GM18502 (cell line): ENCODE measurements around the gene CIITA.

ENCODE experiments used
- ATAC-seq: cut with Tn5 transposase; IDR thresholded peaks from one replicate; pipeline ENCODE4 v1.9.1; 2021; ENCODE audit warnings: mild to moderate bottlenecking; ENCODE audit not compliant: unreplicated experiment, poor library complexity

CIITA gene

GRCh38 chr16:10932959-10933710, 56.1 kb downstream of the CIITA start:
- no peak for ATAC-seq

DNA sequence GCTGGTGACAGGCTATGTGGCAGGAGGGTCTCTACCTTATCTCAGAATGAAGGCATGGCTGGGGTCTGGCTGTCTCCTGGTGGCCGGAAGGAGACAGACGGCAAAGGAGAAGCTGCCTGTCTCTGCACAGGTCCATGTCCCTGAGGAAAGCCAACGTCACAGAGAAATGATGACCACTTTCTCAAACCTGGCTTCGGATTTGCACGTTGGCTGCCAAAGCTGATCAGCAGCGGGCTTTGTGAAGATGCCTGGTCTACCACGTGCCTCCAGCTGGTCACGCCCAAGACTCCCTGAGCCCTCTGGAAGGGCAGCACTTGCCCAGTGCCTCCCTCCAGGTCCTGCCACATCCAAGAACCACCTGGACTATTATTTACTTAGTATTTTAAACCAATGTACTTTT, 56.9 kb downstream of the CIITA start:
- no peak for ATAC-seq

DNA sequence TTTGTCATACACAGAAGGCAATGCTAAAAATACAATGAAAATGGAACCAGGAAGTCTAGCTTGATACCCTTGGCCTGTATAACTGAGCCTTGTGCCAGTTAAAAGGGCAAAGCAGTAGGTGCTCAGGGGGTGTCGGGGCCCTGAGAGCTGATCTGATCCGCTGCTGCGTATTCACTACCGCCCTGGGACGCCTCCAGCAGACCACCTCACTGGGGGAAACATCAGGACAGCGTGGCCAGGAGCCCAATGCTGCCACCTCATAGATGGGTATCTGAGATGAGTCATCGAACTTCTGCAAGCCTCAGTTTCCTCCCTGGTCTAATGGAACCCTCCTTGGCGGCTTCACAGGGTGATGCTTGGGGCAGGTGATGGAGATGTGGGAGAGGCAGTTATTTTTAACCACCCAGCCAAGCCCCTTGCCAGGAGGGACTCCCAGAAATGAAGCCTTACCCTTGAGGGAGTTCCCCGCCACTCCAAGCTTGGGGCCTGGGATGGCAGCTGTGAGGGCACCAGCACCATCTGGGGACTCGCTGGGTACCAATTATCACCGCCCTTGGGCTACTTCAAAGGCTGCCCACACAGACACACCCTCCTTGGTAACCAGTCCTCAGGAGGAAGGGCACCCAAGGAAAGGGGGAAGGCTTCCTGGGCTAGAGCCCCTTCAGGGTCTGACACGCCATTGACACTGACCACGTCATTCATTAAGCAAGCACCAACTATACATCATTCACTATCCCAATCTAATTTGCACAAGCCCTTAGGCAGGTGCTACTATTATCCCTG, 57.5 kb downstream of the CIITA start:
- no peak for ATAC-seq

DNA sequence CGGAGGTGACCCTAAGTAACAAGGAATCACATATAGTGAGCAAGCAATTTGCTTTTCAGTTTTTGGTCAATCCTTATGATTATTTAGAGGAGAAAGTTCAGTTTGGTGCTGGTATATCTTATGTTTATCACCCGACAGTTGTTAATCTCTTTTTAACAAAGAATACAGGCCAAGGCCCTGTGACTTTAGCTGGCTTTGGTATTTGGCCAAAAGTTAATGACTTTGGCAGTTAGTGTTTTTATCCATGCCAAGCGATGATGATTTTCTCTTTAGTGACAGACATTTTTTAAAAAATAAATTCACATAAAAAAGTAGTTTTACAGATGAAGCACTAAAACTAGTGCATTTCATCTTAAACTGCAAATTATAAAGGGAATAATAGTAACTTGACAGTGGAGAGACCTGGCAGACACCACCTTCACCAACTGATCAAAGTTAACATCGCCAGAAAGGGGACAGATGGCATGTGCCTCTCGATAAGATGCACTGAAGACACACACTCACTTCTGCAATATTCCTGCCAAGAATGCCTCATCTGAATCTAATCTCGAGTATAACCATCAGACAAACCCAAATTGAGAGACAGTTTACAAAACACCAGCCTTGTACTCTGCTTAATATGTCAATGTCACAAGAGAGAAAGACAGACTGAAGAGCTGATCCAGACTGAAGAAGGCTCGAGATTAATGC, 58.4 kb downstream of the CIITA start:
- ATAC-seq = no peak

DNA sequence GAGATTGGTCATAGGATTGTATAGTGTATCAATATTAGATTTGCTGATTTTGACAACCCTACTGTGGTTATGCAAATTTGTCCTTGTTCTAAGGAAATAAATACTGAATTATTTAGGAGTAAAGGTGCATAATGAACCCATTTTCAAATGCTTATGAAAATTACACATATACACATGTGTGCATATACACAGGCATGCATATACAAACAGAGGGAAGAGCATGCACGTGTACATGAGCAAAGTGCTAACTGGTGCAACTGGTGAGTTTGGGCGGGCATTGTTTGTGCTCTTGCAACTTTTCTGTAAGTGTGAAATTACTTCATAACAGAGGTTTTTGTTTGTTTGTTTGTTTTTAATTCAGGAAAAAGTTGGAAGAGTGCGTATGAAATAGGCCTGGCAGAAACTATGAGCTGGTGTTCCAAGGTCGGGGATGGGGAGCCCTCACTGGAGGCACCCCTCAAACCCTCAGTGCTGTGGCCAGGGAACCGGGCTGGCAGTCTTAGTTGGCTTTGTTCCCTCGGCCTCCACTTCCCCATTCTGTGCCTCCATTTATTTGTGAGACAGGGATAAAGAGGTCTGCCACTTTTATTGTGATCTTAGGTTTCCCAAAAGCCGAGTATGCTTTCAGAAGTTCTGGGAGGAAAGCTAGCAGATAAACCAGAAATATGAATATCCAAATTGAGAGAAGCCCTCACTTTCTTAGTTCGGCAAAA, 59.4 kb downstream of the CIITA start:
- no peak for ATAC-seq

DNA sequence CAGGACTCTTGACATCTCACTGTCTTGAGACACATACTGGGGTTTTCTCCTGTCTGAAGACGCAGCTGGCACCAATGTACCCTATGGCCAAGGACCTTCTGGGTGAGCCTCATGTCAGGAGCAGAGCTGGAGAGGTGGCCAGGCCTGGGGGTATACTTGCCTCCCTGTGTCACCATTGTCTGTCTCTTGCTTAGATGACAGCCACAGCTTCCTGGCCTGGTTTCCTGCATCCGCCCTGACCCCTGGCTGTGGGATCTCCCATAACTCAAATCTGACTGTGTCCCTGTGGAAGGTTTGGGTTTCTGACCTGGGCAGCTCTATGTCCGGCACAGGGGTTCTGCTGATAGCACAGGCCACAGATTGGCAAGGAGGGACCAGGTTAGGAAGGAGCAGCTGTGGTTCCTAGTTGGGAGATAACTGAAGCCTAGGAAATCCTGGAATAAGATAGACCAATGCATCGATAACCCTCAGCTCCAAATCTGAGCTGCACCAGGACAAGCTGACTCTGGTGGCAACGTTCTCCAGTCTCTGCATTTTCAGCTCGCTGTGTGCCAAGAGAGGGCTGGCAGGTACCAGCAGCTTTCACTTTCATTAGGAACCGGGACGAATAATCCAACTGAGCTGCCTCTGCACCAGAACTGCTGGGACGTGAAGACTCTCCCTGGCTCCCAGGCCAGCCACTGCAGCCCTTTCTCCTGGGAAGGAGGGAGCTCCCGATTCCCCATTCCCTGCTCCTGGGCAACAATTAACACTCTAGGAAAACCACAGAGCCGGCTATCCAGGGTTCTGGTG, 60.3 kb downstream of the CIITA start:
- no peak for ATAC-seq

GRCh38 chr16:10938321-10938720, 61.3 kb downstream of the CIITA start:
- no peak for ATAC-seq

- no peak for ATAC-seq
Observed at GRCh38 chr16:10938796-10939648, 62.0 kb downstream of the CIITA start.

DNA sequence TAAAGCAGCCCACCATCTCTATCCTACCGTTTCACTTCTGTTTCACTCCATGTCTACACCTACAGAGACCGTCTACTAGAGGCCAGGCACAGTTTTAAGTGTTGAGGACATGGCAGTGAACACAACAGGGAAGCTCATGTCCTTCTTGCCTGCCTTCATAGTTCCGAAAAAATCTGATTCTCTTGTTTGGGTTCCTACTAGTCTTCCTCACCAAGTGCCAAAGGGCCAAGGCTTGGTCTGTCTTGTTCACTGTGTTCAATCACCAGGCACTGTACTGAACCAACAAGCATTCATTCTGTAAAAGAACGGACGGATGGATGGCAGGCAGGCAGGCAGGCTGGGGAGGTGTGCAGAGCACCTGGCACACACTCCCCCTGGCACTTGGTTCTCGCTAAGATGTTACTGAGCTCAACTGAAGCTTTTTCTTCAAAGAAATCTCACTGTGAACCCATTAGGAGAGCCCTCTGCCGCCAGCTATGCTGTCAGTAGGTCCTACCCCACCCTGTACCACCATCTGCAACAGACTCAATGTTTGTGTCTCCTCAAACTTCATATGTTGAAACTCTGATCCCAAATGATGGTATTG, 62.7 kb downstream of the CIITA start:
- ATAC-seq = no peak

- no peak for ATAC-seq
Observed at GRCh38 chr16:10940501-10941079, 63.6 kb downstream of the CIITA start.

DNA sequence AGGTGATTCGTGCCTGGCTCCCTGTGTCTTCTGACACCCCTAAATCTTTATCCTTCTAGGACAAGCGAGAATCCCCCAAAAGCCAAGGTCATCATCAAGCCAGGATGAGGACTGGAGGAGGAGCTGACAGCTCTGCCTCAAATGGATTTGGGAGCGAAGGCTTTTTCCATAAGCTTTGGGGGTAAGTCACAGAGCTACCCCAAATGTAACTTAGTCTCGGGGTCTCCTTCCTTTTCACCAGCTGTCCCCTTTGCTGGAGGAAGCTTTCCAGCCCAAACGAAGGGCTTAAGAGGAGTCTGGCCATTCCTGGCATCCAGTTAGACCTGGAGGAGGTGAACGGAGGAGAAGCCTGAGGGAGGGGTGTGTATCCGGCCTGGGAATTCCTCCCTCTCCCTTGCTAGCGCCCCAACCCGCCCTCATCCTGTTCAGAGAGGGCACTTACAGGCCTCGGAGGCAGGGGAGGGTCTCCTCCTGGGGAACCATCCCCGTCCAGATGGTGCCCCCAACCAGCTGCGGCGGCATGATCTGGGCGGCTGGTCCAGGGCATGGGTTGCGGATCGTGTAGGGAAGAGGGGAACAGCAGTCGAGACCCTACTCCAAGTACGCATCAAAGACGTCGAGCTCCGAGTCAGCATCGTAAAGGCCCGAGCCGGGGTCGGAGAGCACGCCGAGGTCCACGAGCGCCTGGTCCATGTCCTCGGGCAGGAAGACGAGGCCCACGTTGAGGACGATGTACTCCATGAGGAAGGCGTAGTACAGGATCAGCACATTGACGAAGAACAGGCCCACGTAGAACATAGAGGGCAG, 64.3 kb downstream of the CIITA start:
- ATAC-seq = no peak

DNA sequence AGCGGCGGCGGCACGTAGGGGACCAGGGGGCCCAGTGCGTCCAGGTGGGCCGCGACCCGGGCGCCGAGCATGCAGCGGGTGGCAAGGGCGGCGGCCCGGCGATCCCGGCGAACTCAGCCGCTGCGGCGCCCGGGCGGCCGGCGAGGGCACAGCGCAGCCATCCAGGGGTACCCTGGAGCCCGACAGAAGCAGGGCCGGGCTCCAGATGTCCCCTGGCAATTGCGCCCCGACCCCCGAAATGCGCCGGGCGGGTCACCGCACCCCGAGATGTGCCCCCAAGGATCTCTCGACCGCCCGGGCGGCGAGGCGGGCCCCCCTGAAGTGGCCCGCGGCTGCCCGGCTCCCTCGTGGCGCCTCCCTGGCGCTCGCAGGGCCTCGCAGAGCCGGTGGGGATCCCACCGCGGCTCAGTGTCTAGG, 64.9 kb downstream of the CIITA start:
- ATAC-seq = peak; percentile 5

- ATAC-seq = peak; percentile 69
Observed at GRCh38 chr16:10942352-10943063, 65.5 kb downstream of the CIITA start, which contains the start of gene DEXI. DEXI (minus strand) TSS chr16:10942468; CDS start chr16:10942005, 463 bp downstream.

DNA sequence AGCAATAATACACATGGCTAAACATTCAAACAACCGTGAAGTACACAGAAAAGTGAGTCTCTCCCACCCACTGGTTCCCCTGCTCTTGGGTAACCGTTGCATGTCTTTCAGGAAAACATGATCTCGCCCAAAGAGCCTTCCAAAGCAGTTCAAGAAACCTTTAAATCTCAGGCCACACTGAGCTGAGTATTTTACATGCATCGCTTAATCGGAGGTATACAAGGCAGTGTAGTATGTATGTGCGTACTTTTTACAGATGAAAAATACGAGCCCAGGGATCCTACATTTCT, 66.0 kb downstream of the CIITA start:
- no peak for ATAC-seq

DNA sequence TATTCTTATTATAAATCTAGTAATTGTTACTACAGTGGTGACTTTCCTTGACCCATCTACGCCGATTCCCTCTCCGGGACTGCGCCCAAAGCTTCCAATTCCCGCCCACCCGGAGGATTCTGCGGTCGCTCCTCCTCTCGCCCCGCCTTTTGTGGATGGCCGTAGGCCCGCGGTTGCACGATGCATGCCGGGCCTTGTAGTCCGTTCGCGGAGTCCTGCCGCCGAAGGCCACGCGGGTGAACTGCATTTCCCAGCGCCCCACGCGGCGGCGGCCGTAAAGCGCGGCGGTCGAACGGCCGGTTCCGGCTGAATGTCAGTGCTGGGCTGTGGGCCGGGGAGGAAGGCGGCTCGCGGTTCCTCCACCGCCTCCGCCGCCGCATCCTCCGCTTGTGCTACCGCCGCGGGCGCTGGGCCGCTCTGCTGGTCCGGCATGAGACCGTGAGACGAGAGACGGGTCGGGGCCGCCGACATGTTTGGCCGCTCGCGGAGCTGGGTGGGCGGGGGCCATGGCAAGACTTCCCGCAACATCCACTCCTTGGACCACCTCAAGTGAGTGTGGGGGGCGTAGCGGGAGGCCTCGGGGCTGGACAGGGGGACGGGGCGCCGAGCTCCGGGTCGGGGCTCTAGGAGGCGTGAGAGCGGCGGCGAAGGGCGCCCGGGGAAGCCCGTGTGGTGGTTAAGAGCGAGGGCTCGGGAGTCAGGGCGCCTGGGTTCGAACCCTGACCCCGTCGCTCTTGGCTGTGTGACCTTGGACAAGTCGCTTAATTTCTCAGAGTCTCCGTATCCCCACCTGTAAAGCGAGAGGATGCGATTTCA, 67.5 kb downstream of the CIITA start, which contains the start of gene CLEC16A:
CLEC16A (plus strand) TSS at position 316 of the 816 bp plus-strand sequence; CDS start at position 470, 154 bp downstream.
- ATAC-seq = peak; percentile 63
